Stimulated activated CD8-positive, alpha-beta memory T cell treated with anti-CD3 and anti-CD28 coated beads, Interleukin-7, amount 100 ng/mL, for 1 hour (primary cell): ENCODE data around the gene MYDGF.
A peak's percentile ranks its signal among the peaks of the same experiment; 100 is the strongest.

Experiments
- DNase-seq, 2 donors: peaks; one replicate each; pipeline ENCODE4 v3.0.0-alpha.2; 2020; ENCODE audit warnings: low read depth in 2 of 2

The MYDGF gene

DNA sequence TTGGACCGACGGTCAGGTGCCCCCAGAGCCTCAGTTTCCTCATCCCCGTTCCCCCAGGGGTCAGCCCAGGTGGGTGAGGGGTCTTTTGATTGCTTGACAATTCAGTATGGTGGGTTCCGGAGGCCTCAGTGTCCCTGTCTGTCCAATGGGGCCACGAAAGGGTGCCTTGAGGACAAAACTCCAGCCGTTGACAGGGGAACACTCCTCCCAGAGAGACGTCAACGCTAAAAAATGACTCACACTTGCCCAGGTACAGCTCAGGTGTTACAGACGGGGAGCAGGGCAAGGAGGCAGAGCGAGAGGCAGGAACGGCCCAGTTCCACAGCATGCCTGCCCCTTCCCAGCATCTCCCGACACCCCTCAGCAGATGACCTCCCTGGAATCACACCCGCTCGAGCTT lies 29.0 kb downstream of the MYDGF start:
- DNase-seq = no peak

DNA sequence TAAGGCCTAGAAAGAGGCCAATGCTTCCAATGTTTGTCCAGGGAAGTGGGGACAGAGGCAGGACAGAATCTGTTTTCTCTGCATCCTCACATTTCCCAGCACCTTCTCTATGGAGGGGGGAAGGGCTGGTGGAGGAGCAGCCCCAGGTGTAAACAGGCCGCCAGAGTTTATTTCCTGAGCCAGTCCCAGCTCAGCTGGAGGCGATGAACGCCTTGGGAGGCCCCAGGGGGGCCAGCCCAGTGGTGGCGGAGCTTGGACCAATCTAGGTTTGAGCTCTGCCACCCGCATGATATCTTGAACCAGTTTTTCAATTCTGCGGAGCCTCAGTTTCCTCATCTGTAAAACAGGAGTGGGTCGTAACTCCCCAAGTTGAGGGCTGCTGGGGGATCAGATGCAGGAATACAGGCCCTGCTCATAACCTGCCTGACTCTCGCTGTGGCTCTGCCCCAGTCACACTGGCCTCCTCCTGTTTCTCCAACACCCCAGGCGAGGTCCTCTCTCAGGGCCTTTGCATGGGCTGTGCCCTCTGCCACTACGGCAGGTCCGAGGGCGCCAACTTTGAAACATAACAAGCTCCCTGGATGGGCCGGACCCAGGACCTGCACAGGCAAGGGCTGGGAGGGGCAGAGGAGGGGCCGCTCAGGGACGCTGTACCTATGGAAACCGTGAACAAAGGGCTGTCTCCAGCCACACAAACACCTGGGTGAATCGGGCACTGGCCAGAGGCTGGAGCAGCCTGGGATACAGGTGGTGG lies 29.7 kb downstream of the MYDGF start:
- no peak for DNase-seq

DNA sequence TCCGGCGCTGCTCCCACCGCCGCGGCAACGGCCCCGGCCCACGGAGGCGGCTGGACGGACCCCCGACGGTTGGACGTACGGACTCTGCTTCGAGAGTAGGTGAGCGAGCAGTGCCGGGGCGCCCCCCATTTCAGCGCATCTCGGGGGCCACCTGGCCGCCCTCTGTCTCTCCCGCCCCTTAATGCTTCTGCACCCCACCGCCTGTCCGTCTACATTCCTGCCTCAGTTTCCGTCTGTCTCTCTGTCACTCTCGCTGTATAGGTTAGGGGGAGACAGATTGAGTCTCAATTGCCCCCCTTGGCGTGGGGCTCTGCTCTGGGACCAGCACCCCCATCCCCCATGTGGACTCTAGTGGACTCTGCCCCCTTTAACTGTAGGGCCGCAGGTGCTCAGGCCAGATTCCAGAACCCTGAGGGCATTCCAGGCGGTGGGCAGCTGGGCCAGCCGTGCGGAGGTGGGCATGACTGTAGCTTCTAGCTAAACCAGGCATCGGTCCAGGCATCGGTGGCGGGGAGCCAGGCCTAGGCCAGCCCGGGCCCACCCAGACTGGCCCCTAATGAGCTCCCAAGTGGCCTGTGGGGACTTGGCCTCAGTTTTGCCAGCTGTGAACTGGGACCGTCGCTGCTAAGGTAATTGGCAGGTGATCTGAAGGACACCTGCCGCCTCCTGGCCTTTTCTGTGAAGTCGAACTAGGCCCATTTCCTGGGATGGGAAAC lies 30.5 kb downstream of the MYDGF start:
- DNase-seq = no peak

DNA sequence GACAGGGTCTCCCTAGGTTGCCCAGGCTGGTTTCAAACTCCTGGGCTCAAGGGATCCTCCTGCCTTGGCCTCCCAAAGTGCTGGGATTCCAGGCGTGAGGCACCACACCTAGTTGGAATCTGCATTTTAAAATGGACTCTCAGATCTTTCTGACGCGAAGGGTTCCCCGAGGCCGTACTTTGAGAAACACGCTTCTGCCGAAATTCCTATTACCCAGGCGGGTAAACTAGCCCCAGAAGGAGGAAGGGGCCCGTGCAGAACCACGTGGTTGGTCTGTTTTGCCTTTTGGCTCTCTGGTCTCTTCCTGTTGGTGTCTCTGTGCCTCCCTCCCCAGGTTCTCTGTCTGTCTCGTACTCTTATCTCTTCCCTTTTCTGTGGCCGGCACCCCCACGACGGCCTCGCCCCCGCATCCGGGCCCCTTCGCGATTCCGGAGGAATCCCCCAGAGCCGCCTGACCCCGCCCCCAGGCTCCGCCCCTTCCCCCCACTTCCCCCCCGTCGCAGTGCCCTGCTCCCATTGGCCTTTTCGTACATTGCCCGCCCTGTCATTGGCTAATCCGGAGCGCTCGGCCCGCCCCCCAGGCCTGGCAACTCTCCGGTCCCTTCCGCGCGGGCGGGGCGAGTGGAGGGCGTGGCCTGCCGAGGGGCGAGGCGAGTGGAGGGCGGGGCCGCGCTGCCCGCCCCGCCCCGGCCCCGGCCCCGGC lies 31.2 kb downstream of the MYDGF start, which contains the start of gene TNFAIP8L1:
Gene TNFAIP8L1, plus strand, starts transcription at position 689 of the 703 bp plus-strand sequence. CDS start 12,354 bp downstream, outside the sequence.
- DNase-seq = peak; percentile 98 to 99

DNA sequence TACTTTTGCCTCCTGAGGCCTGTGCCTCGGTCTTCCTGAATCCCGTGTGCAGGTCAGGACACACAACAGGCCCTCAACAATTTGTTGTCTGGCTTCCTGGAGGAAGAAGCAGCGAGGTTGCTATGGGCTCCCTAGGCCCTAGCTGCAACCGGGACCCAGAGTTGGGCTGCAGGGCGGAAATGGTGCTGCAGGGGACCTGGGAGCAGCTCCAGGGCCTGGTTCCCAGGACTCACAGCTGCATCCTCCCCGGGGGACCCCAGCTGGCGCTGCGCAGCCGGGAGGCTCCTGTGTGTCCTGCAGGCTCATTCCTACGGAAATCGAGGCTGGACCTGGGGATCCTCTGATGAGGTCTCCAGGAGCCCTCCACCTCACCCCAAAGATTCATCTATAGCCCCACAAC lies 31.8 kb downstream of the MYDGF start:
- no peak for DNase-seq

DNA sequence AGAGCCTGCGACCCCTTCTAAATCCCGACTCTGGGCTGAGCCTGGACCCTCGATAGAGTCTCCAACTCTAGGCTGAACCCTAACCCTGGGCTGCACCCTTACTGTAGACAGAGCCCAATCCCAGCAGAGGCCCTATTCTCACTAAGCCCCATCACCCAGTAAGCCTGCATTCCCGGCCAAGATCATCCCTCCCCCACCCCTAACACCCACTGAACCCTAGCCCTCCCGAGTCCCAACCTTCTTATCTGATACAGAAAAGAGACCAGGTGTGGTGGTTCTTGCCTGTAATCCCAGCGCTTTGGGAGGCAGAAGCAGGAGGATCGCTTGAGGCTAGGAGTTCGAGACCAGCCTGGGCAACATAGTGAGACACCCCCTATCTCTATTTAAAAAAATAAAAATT lies 33.4 kb downstream of the MYDGF start:
- DNase-seq = no peak

DNA sequence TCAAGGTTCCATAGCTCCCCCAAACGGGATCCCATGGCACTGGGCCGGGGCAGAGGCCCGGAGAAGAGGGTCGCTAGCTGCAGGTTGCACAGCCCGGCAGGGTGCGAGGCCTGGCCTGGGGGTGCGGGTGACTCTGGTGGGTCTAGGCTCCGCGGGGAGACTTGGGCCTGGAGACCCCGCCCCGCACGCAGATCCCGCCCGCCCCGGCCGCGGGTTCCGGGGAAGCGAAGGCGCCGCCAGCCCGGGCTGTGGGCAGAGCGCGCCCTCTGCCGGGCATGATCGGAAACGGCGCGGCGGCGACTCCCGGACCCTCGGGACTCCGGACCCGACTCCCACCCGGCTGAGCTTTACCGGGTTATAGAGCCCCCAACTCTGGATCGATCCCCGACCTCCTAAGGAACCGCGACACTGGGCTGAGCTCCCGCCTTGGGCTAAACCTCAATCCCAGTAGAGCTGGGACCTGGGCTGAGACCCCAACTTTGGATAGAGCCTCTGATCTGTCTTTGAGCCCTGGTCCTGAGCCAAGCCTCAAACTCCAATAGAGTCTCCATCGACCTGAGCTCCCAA lies 33.9 kb downstream of the MYDGF start:
- DNase-seq = peak; percentile 55 to 58

DNA sequence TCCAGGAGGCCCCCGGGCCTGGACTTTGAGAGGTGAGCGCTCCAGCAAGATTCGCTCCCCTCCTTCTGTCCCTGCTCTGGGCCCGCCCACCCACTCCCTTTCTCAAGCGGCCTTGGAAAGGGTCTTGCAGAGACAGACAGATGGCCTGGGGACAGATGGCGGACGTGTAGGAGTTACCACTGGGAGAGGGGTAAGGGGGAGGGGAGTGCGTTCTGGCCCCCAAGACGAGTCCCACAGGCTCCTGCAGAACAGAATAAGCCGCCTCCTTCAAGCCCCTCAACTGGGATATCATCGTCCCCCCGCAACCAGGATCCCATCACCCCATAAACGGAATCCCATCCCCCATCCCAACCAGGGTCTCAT lies 34.4 kb downstream of the MYDGF start:
- no peak for DNase-seq

DNA sequence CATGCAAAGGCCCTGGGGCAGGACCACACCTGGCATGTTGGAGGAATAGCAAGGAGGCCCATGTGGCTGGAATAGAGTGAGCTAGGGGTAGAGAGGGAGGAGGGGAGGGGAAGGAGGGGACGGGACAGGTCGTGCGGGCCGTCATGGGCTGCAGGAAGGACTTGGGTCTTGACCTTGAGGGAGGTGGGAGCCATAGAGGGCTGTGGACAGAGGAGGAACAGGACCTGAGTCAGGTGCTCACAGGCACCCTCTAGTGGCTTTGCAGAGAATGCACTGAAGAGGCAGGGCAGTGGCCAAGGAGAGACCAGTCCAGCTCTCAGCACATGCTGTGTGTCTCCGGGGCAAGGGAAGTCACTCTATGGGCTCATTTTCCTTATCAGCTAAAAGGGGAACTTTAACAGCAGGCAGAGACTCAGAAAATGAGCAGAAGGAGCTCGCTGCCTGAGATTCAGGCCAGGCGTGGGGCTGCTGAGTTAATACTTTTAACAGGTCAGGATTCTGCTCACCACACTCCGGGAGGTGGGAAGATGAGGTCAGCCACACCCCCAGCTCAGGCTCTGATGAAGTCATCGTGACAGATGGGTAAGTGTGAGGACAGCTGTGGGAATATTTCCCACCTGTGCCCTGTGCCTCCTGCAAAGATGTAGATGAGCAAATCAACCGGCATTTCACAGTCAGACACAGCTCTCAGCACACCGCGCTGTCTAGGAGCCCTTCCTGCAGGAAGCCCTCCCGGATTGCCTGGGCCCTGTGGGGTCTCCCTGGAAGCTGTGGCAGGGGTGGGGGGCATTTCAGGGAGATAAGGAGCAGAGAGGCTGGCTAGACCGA lies 36.8 kb downstream of the MYDGF start:
- DNase-seq = no peak

DNA sequence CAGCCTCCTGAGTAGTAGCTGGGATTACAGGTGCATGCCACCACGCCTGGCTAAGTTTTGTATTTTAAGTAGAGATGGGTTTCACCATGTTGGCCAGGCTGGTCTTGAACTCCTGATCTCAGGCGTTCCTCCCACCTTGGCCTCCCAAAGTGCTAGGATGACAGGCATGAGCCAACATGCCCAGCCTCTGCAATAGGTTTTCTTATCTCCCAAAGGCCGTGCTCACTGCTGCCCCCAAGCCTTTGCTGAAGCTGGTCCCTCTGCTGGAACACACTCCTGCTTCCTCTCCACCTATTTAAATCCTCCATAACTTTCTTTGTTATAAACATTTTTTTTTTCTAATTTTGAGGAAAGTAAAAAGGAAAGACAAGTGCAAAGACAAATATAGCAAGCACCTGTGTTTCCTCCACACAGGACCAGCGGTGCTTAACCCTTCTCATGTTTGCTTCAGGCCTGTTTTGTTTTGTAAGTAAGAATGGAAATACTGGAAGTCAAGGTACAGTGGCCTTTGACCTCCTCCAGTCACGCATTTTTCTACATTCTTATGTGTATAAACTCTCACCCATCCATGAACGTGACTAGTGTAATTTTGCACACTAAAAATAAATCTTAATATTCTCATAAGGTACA lies 45.3 kb downstream of the MYDGF start:
- DNase-seq = no peak

DNA sequence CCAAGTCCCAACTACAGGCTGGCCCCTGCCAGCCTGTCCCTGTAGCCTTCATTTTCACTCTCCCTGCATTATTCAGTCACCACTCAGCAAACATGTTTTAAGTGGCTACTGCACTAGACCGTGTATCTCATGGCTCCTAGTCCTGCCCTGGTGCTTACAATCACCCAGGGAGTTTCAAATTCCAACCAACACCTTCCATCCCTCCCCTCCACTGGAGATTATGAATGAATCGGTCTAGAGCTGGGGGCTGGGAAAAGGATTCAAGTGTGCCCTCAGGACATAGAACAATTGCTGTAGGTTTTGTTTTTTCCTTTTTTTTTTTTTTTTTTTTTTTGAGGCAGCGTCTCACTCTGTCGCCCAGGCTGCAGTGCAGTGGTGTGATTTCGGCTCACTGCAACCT lies 45.8 kb downstream of the MYDGF start:
- no peak for DNase-seq

DNA sequence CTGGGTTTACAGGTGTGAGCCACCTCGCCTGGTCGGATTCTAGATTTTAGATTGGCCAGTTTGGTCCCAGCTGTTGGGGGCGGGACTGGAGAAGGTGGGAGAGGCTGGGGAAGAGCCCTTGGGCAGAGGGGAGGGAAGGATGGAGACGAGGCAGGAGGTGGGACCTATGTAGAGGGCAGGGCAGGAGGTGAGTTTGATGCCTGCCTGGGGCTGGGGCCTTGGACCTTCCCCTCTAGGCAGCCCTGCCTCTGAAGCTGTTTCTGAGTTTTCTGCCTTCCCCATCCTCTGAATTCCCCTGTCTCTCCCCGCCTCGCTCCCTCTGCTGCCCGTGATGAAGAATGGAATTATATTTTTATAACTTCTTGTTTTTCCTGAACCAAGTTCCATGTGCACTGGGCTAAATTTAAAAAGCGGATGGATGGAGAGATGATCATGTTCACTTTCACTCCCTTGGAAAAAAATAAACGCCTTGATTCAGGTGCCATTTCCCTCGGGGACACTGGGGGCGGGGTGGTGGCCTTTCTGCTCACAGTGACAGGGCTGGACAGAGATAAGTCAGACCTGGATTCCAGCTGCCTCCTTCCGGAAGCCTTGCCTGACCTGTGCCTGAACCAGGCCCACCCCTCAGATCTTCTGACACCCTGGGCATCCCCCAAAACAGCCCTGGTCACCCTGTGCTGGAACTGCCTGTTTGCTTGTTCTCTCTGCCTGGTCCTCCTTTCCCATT lies 47.3 kb downstream of the MYDGF start:
- no peak for DNase-seq

DNA sequence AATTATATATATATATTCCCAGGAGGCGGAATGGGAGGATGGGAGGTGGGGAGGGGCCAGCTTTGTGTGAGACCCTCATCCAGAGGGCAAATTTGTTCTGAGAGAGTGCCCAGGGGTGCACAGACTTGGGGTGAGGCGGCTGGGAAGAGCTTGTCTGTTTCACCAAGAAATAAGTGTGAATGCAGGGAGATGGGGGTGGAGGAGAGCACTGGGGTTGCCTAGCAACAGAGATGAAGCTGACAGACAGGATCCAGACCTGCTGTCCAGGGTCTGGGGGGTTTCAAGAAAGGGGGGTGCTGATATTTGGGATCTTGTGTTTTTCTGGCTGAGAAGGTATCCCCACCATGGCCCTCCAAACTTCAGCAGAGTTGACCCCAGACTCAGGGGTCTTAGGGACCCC lies 49.5 kb downstream of the MYDGF start:
- DNase-seq = no peak

DNA sequence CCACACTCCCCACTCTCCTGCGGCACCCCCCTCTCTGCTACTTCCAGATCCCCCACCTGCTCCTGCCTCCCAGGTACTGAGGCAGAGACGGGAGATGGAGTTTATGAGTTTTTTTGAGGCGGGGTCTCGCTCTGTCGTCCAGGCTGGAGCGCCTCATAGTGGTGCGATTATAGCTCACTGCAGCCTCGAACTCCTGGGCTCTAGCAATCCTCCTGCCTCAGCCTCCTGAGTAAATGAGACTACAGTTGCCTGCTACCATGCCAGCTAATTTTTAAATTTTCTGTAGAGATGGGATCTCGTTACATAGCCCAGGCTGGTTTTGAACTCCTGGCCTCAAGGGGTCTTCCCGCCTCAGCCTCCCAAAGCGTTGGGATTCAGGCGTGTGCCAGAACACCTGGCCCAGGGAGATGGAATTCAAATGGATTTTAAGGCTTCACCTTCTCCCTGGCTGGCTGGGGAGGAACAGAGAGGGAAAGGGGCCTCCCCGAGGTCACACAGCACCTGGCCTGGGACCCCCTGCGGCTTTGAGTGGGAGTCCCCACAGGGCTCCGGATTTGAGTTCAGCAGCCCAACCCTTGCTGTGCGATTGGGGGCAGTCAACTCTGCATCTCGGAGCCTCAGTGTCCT lies 50.4 kb downstream of the MYDGF start:
- no peak for DNase-seq

DNA sequence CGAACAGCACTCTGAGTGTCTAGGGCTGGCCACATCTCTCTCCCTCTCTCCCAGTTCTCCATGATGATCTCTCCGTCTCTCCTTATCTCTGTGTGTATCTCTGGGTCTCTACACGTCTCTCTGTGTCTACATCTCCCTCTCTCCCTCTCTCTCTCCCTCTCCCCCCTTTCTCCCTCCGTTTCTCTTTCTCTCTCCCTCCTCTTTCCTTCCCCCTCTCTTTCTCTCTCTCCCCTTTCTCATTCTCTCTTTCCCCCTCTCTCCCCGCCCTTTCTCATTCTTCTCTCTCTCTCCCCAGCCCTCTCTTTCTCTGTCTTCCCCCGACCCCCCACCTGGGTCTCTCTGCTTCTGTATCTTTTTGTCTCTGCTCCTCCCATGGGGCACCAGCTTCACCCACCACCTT lies 52.1 kb downstream of the MYDGF start:
- DNase-seq = no peak

DNA sequence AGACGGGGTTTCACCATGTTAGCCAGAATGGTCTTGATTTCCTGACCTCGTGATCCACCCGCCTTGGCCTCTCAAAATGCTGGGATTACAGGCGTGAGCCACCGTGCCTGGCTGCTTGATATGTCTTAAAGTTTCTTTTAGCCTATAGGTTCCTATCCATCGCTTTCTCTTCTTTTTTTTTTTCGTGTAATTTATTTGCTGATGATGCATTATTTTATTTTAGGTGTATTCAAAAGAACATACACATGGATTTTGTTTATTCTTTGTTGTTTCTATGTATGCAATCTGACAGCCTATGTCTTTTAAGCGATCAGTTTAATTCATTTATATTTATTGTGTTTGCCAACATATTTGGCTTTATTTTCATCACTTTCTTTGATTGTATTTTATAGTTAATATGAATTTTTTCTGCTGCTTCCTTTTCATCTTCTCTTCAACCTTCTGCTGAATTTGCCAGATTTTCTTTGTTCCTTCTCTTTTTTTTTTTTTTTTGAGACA lies 56.8 kb downstream of the MYDGF start:
- no peak for DNase-seq

DNA sequence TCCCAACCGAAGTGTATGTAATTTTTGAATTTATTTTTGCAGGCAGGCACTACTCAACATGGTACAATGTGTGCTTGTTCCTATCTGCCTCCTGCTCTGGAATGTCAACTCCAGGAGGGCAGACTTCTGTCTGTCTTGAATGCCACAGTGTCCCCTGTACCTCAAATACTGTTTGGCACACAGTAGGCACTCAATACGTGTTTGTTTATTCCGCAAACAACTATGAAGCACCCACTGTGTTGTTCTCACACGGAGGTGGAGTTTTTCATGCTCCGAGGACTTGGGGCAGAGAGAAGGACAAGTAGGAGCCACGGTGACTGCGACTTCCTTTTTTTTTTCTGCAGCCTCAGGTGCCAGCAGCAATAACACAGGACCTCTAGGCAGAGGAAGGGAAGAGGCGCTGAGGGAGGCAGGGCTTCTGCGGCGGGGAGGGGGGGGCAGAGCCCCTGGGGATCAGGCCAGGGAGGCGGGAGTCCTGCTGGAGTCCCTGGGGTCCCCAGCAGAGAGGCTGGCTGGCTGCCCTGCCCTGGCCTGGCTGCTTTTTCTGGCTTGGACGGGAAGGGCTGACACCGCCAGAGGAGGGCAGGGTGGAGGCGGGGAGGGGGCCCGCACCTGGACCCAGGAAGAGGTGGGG lies 60.1 kb downstream of the MYDGF start:
- no peak for DNase-seq
